Cardiac muscle cell (in vitro differentiated cells and primary cell): ENCODE data around the gene SLC23A3. TPM values are rescaled to one million over a fixed set of nuclear protein-coding genes. Genes with fewer than 3 reads are reported as not detected.

ENCODE experiments used
- DNase-seq, 2 donors: peaks; one replicate each; pipeline versions ENCODE4 v3.0.0 to v3.0.0-alpha.2; 2010 to 2017; ENCODE audit warnings: low read depth in 1 of 2, low spot score in 1 of 2
- H3K27ac ChIP-seq: fragments of 200-600 bp; sonication (generic); 2 replicates; pipeline ENCODE4 v1.5.1; 2016
- H3K27me3 ChIP-seq: fragments of 200-600 bp; sonication (generic); 2 replicates; pipeline ENCODE4 v1.6.0; 2016; ENCODE audit warnings: control low read depth
- H3K36me3 ChIP-seq: fragments of 200-600 bp; sonication (generic); 2 replicates; pipeline ENCODE4 v1.5.1; 2016; ENCODE audit warnings: control low read depth
- H3K4me1 ChIP-seq: fragments of 200-600 bp; sonication (generic); 2 replicates; pipeline ENCODE4 v1.8.1; 2017; ENCODE audit warnings: low read depth, mild to moderate bottlenecking, mixed run types
- H3K4me3 ChIP-seq: fragments of 200-600 bp; sonication (generic); 2 replicates; pipeline ENCODE4 v1.5.1; 2016; ENCODE audit warnings: mild to moderate bottlenecking
- H3K9me3 ChIP-seq: fragments of 200-600 bp; sonication (generic); 2 replicates; pipeline ENCODE4 v1.5.1; 2017; ENCODE audit warnings: low read depth, mild to moderate bottlenecking, control low read depth
- CTCF ChIP-seq: IDR thresholded peaks from 2 replicates; pipeline ENCODE4 v1.5.1; 2012; ENCODE audit warnings: low read depth, mild to moderate bottlenecking, low read length
- polyA plus RNA-seq: library from polyadenylated mRNA; unstranded; fragments of >200 nt; fragmentation: Nextera tagmentation; extraction: Ambion mirVana; gene quantifications from 2 replicates; pipeline ENCODE4 v1.2.1, GENCODE V29; 2016
- total RNA-seq: library from RNA; depleted of rRNA; stranded (reverse); fragments of >200 nt; gene quantifications from 2 replicates; pipeline ENCODE4 v1.2.3, GENCODE V29; 2016

Gene SLC23A3
- total and polyA plus RNA-seq, 2 experiments from 2014 or later = 0.09 TPM; not detected in 1

DNA sequence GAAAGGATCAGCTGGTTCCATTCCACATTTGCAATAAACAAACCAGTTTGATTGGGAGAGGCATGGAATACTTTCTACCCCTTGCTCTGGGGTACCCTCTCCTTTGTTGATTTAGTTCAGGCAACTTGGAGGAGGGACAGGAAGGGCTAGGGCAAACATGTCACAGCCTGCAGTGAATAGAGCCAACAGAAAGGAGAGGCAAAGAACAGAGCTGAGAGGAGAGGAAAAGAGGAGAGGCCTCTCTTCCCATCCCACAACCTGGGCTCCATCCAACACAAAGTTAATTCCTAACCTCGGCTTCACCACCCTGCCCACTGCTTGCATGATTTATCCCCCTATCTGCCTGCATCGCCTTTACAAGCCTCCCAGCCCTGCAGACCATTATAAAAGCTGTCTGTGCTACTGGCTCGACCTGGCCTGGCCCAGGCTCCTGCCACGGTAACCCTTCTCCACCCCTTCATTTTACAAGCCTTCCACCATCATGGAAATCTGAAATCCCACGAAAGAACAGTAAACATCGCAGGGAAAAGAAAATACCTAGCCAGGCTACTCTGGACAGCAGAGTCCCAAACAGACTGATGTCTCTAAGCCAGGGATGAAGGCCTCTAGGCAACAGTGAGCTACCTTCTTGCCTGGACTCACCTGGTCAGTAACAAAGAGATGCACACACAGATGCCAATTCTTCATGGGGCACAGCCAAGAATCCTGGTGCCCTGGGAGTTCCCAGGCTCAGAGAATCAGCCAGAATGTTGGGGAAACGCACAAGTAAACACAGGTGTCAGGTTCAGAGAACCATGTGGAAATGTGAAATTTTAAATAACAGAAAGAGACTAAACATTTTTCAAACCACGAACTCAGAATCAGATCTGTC, 52.8 kb downstream of the SLC23A3 start:
- H3K4me3 ChIP-seq = no peak overlapping the region
- TF ChIP-seq CTCF = no peak
- H3K27ac ChIP-seq = no peak overlapping the region
- H3K27me3 ChIP-seq = no peaks in the 10 kb centered on the region
- no peaks in the 10 kb centered on the region for H3K9me3 ChIP-seq
- DNase-seq = no peak
- no peaks in the 10 kb centered on the region for H3K36me3 ChIP-seq
- H3K4me1 ChIP-seq = peaks cover 10% of the 10 kb centered on the region

GRCh38 chr2:219112651-219113338, 57.0 kb downstream of the SLC23A3 start:
- Histone ChIP-seq H3K4me3 (no peak overlapping the region), H3K4me1 (no peaks in the 10 kb centered on the region), H3K9me3 (no peaks in the 10 kb centered on the region), H3K36me3 (no peaks in the 10 kb centered on the region), H3K27ac (no peak overlapping the region), H3K27me3 (no peaks in the 10 kb centered on the region)
- no peak for TF ChIP-seq CTCF
- DNase-seq = no peak

DNA sequence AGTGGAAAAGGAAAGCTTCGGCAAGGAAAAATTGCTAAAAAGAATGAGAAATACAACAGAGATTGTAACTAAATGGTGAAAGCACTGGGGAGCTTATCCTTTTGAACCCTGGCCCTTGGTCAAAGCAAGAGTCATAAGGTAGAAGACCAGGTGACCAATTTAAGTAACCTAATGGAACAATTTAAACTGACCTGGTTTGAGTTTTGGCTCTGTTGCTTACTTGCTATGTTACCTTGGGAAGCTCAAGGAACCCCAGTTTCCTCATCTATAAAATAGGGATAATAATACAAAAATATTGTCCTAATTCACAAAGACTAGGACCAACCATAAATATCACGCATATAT, 57.8 kb downstream of the SLC23A3 start:
- Histone ChIP-seq H3K27ac (no peak overlapping the region), H3K4me1 (no peaks in the 10 kb centered on the region), H3K9me3 (no peaks in the 10 kb centered on the region), H3K4me3 (no peak overlapping the region), H3K27me3 (no peaks in the 10 kb centered on the region), H3K36me3 (no peaks in the 10 kb centered on the region)
- DNase-seq = no peak
- TF ChIP-seq CTCF = no peak

Other genes with a start within 250 kb of the SLC23A3 start
- 0.06 TPM in 1 of 2 replicates, not detected in the other for gene CDK5R2, start 210.4 kb downstream of the SLC23A3 start, total RNA-seq
- 0.22 and 0.24 TPM in 2 replicates for gene CDK5R2, start 210.4 kb downstream of the SLC23A3 start, polyA plus RNA-seq
- gene FEV, start 184.8 kb downstream of the SLC23A3 start, total RNA-seq = not detected in 2 replicates
- gene FEV, start 184.8 kb downstream of the SLC23A3 start, polyA plus RNA-seq = not detected in 2 replicates
- not detected in 2 replicates for gene CRYBA2, start 176.6 kb downstream of the SLC23A3 start, total RNA-seq
- not detected in 2 replicates for gene CRYBA2, start 176.6 kb downstream of the SLC23A3 start, polyA plus RNA-seq
- gene CFAP65, start 128.5 kb downstream of the SLC23A3 start, total RNA-seq = 0.07 and 2.2 TPM in 2 replicates
- 0.12 and 0.45 TPM in 2 replicates for gene CFAP65, start 128.5 kb downstream of the SLC23A3 start, polyA plus RNA-seq
- gene IHH, start 109.1 kb downstream of the SLC23A3 start, total RNA-seq = not detected in 2 replicates
- not detected in 2 replicates for gene IHH, start 109.1 kb downstream of the SLC23A3 start, polyA plus RNA-seq
- 8.4 and 12.9 TPM in 2 replicates for gene NHEJ1, start 9.2 kb downstream of the SLC23A3 start, total RNA-seq
- gene NHEJ1, start 9.2 kb downstream of the SLC23A3 start, polyA plus RNA-seq = 7.7 and 9.4 TPM in 2 replicates
- gene CNPPD1, start 6.9 kb upstream of the SLC23A3 start, total RNA-seq = 42.1 and 42.6 TPM in 2 replicates
- gene CNPPD1, start 6.9 kb upstream of the SLC23A3 start, polyA plus RNA-seq = 70.2 and 81.9 TPM in 2 replicates
- gene RETREG2, start 8.2 kb upstream of the SLC23A3 start, total RNA-seq = 72.0 and 74.0 TPM in 2 replicates
- 77.6 and 101 TPM in 2 replicates for gene RETREG2, start 8.2 kb upstream of the SLC23A3 start, polyA plus RNA-seq
- 32.6 and 35.4 TPM in 2 replicates for gene ZFAND2B, start 36.8 kb upstream of the SLC23A3 start, total RNA-seq
- gene ZFAND2B, start 36.8 kb upstream of the SLC23A3 start, polyA plus RNA-seq = 49.0 and 54.8 TPM in 2 replicates
- gene ABCB6, start 48.9 kb upstream of the SLC23A3 start, total RNA-seq = 9.6 and 24.2 TPM in 2 replicates
- 24.2 and 32.9 TPM in 2 replicates for gene ABCB6, start 48.9 kb upstream of the SLC23A3 start, polyA plus RNA-seq
- gene ATG9A, start 59.6 kb upstream of the SLC23A3 start, total RNA-seq = 71.4 and 75.1 TPM in 2 replicates
- gene ATG9A, start 59.6 kb upstream of the SLC23A3 start, polyA plus RNA-seq = 74.3 and 85.0 TPM in 2 replicates
- gene ANKZF1, start 59.8 kb upstream of the SLC23A3 start, total RNA-seq = 100 and 139 TPM in 2 replicates
- 135 and 175 TPM in 2 replicates for gene ANKZF1, start 59.8 kb upstream of the SLC23A3 start, polyA plus RNA-seq
- 10.4 TPM in 2 replicates for gene GLB1L, start 75.4 kb upstream of the SLC23A3 start, total RNA-seq
- gene GLB1L, start 75.4 kb upstream of the SLC23A3 start, polyA plus RNA-seq = 3.3 and 12.0 TPM in 2 replicates
- 28.5 and 31.6 TPM in 2 replicates for gene STK16, start 75.5 kb upstream of the SLC23A3 start, total RNA-seq
- gene STK16, start 75.5 kb upstream of the SLC23A3 start, polyA plus RNA-seq = 12.1 and 15.8 TPM in 2 replicates
- gene TUBA4B, start 83.2 kb upstream of the SLC23A3 start, total RNA-seq = not detected in 2 replicates
- not detected in 2 replicates for gene TUBA4B, start 83.2 kb upstream of the SLC23A3 start, polyA plus RNA-seq
- 1.6 and 2.6 TPM in 2 replicates for gene TUBA4A, start 83.9 kb upstream of the SLC23A3 start, total RNA-seq
- gene TUBA4A, start 83.9 kb upstream of the SLC23A3 start, polyA plus RNA-seq = 2.3 and 6.5 TPM in 2 replicates
- gene DNAJB2, start 109.3 kb upstream of the SLC23A3 start, total RNA-seq = 182 and 223 TPM in 2 replicates
- gene DNAJB2, start 109.3 kb upstream of the SLC23A3 start, polyA plus RNA-seq = 60.6 and 61.0 TPM in 2 replicates
- 0.36 and 1.2 TPM in 2 replicates for gene PTPRN, start 139.4 kb upstream of the SLC23A3 start, total RNA-seq
- gene PTPRN, start 139.4 kb upstream of the SLC23A3 start, polyA plus RNA-seq = 0.22 and 1.4 TPM in 2 replicates
- gene RESP18, start 162.7 kb upstream of the SLC23A3 start, total RNA-seq = not detected in 2 replicates
- not detected in 2 replicates for gene RESP18, start 162.7 kb upstream of the SLC23A3 start, polyA plus RNA-seq
- 67.2 and 70.4 TPM in 2 replicates for gene DNPEP, start 217.9 kb upstream of the SLC23A3 start, total RNA-seq
- 104 and 117 TPM in 2 replicates for gene DNPEP, start 217.9 kb upstream of the SLC23A3 start, polyA plus RNA-seq
- 37.2 and 47.0 TPM in 2 replicates for gene DES, start 248.3 kb upstream of the SLC23A3 start, total RNA-seq
- gene DES, start 248.3 kb upstream of the SLC23A3 start, polyA plus RNA-seq = 17.5 and 20.4 TPM in 2 replicates